GF-D8 (cell line): ENCODE results near the gene THBS1.

ENCODE experiments used
- DNase-seq: peaks from one replicate; lab custom pipeline; 2025; lab: John Stamatoyannopoulos, UW

THBS1 gene

GRCh38 chr15:39580485-39581241 is at the start of gene THBS1:
TSS of gene THBS1 (plus strand) at chr15:39581079. CDS start at chr15:39581858, 779 bp downstream.
- DNase-seq, result no peak

GRCh38 chr15:39534996-39535395 is 45.9 kb upstream of the THBS1 start:
- no peak for DNase-seq

- no peak for DNase-seq
Measured at GRCh38 chr15:39535466-39535865, 45.4 kb upstream of the THBS1 start.

- DNase-seq, result no peak
Measured at GRCh38 chr15:39538936-39539335, 41.9 kb upstream of the THBS1 start.

- DNase-seq, result no peak
Measured at GRCh38 chr15:39539466-39539865, 41.4 kb upstream of the THBS1 start.

GRCh38 chr15:39539973-39540558 is 40.8 kb upstream of the THBS1 start:
- no peak for DNase-seq

GRCh38 chr15:39542385-39543065 is 38.4 kb upstream of the THBS1 start:
- no peak for DNase-seq

- DNase-seq, result no peak
Measured at GRCh38 chr15:39543651-39544050, 37.2 kb upstream of the THBS1 start.

GRCh38 chr15:39546842-39547241 is 34.0 kb upstream of the THBS1 start:
- no peak for DNase-seq

GRCh38 chr15:39548561-39548960 is 32.3 kb upstream of the THBS1 start:
- no peak for DNase-seq

- no peak for DNase-seq
Measured at GRCh38 chr15:39549912-39550311, 31.0 kb upstream of the THBS1 start.

- no peak for DNase-seq
Measured at GRCh38 chr15:39551476-39551875, 29.4 kb upstream of the THBS1 start.

GRCh38 chr15:39552556-39552955 is 28.3 kb upstream of the THBS1 start:
- no peak for DNase-seq

- no peak for DNase-seq
Measured at GRCh38 chr15:39553947-39554693, 26.8 kb upstream of the THBS1 start.

GRCh38 chr15:39554746-39555387 is 26.0 kb upstream of the THBS1 start:
- DNase-seq, result no peak

- no peak for DNase-seq
Measured at GRCh38 chr15:39555885-39556284, 25.0 kb upstream of the THBS1 start.

- no peak for DNase-seq
Measured at GRCh38 chr15:39556461-39556860, 24.4 kb upstream of the THBS1 start.

GRCh38 chr15:39558421-39558820 is 22.5 kb upstream of the THBS1 start:
- no peak for DNase-seq

GRCh38 chr15:39564972-39565665 is 15.8 kb upstream of the THBS1 start:
- DNase-seq, result no peak

GRCh38 chr15:39565851-39566250 is 15.0 kb upstream of the THBS1 start:
- DNase-seq, result no peak

- DNase-seq, result no peak
Measured at GRCh38 chr15:39573287-39573686, 7.6 kb upstream of the THBS1 start.
